ENCODE data around the gene HIVEP1. TPM values are rescaled to one million over a fixed set of nuclear protein-coding genes. Genes with fewer than 3 reads are reported as not detected.

HIVEP1 gene
- total RNA-seq, 1 experiment from 2014 or later = 24.2 TPM

- no peaks in the 10 kb centered on the region for H3K9me3 ChIP-seq (ENCODE audit: insufficient read depth, low read depth)
- ChIA-PET CTCF (no interaction called here), POLR2A (ENCODE audit: unreplicated experiment) (no interaction called here)
- no peak overlapping the region for H3K27ac ChIP-seq
- no peak for DNase-seq
- TF ChIP-seq EZH2 (IDR thresholded peaks at IDR 0.05; ENCODE audit: low read depth) = no peak
- TF ChIP-seq CTCF (conservative IDR thresholded peaks at IDR 0.05) = no peak
- no TSS peak for BruUV-seq (replicated peaks)
- peaks cover 9% of the 10 kb centered on the region; the same call in 1 of the 2 replicates for H3K4me1 ChIP-seq (replicated peaks; ENCODE audit: insufficient read depth)
- no peaks in the 10 kb centered on the region for H3K36me3 ChIP-seq (ENCODE audit: low read depth)
- H3K79me2 ChIP-seq (ENCODE audit: low read depth) = no peaks in the 10 kb centered on the region
- intact Hi-C loops (cut with micrococcal nuclease; ENCODE audit: unreplicated experiment) = no loop called here
- no peaks in the 10 kb centered on the region for H3K9me2 ChIP-seq (ENCODE audit: insufficient read depth)
- H3K27me3 ChIP-seq (ENCODE audit: insufficient read depth, low read depth) = no peaks in the 10 kb centered on the region
- H2AFZ ChIP-seq = no peak overlapping the region
- H3K4me3 ChIP-seq = no peak overlapping the region
- no peaks in the 10 kb centered on the region for H3F3A ChIP-seq (ENCODE audit: insufficient read depth, low read depth)
- H4K20me1 ChIP-seq (ENCODE audit: insufficient read depth) = no peaks in the 10 kb centered on the region
- no peak overlapping the region for H3K4me2 ChIP-seq
These were observed 34.9 kb upstream of the HIVEP1 start for GRCh38 chr6:11977193-11977592.

GRCh38 chr6:11977738-11978137, 34.4 kb upstream of the HIVEP1 start:
- Histone ChIP-seq H4K20me1 (ENCODE audit: insufficient read depth) (no peaks in the 10 kb centered on the region), H3K4me2 (no peak overlapping the region), H3K4me3 (no peak overlapping the region), H3K27me3 (ENCODE audit: insufficient read depth, low read depth) (no peaks in the 10 kb centered on the region), H2AFZ (no peak overlapping the region), H3K79me2 (ENCODE audit: low read depth) (no peaks in the 10 kb centered on the region), H3K36me3 (ENCODE audit: low read depth) (no peaks in the 10 kb centered on the region), H3K9me2 (ENCODE audit: insufficient read depth) (no peaks in the 10 kb centered on the region), H3K27ac (no peak overlapping the region), H3K4me1 (replicated peaks; ENCODE audit: insufficient read depth) (peaks cover 9% of the 10 kb centered on the region; the same call in 1 of the 2 replicates), H3K9me3 (ENCODE audit: insufficient read depth, low read depth) (no peaks in the 10 kb centered on the region), H3F3A (ENCODE audit: insufficient read depth, low read depth) (no peaks in the 10 kb centered on the region)
- BruUV-seq (replicated peaks) = no TSS peak
- no peak for DNase-seq
- intact Hi-C loops (cut with micrococcal nuclease; ENCODE audit: unreplicated experiment) = no loop called here
- ChIA-PET CTCF (no interaction called here), POLR2A (ENCODE audit: unreplicated experiment) (no interaction called here)
- TF ChIP-seq EZH2 (IDR thresholded peaks at IDR 0.05; ENCODE audit: low read depth) (no peak), CTCF (conservative IDR thresholded peaks at IDR 0.05) (no peak)

DNA sequence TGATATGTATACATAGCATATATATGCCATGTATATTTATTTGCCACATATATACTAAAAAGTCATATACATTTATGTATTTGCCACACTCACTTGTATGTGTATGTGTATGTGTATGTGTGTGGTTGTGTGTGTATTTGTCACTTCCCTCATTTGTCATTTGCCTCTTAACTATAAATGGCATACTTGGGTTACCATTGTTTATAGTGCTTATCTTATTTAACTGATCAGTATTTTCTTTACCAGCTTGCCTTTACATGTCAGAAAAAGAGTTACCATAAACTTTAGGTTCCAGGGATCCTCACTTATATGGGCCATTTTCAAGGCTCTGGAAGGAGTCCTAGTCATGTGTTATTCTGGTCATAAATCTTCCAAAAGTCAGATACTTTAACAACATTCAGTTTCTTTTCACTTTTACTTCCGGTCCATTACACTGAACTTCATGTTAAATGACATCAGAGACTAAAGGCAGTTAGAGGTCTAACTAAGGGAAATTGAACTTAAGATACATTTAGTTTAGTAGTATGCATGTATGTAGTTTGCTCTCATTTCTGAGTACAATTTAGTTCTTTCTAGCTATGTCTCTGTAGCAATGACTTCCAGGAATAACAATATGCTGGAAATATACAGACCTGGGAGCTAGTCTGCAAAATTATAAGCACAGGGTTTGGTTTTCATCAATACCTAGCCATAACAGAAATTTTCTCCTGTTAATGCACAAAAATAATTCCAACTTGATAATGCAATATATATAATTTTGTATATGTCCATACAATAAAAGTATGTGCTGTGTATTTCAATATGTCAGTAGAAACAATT, 33.7 kb upstream of the HIVEP1 start:
- no peak for DNase-seq
- ChIA-PET CTCF (no interaction called here), POLR2A (ENCODE audit: unreplicated experiment) (interaction anchor here (0.6 kb wide), 1 partner anchor 38 kb away, joined by 3 read pairs; no protein-coding TSS in a partner anchor)
- Histone ChIP-seq H3K9me2 (ENCODE audit: insufficient read depth) (no peaks in the 10 kb centered on the region), H3K9me3 (ENCODE audit: insufficient read depth, low read depth) (no peaks in the 10 kb centered on the region), H2AFZ (no peak overlapping the region), H3K4me3 (no peak overlapping the region), H3K79me2 (ENCODE audit: low read depth) (no peaks in the 10 kb centered on the region), H3K27ac (no peak overlapping the region), H3K36me3 (ENCODE audit: low read depth) (no peaks in the 10 kb centered on the region), H3K4me2 (no peak overlapping the region), H3K27me3 (ENCODE audit: insufficient read depth, low read depth) (no peaks in the 10 kb centered on the region), H3F3A (ENCODE audit: insufficient read depth, low read depth) (no peaks in the 10 kb centered on the region), H3K4me1 (replicated peaks; ENCODE audit: insufficient read depth) (peaks cover 9% of the 10 kb centered on the region; the same call in 1 of the 2 replicates), H4K20me1 (ENCODE audit: insufficient read depth) (no peaks in the 10 kb centered on the region)
- intact Hi-C loops (cut with micrococcal nuclease; ENCODE audit: unreplicated experiment) = no loop called here
- no TSS peak for BruUV-seq (replicated peaks)
- TF ChIP-seq CTCF (conservative IDR thresholded peaks at IDR 0.05) = no peak
- no peak for TF ChIP-seq EZH2 (IDR thresholded peaks at IDR 0.05; ENCODE audit: low read depth)

All from PC-9 (cell line).